Measurements from ENCODE around the gene LUC7L3. TPM values are rescaled to one million over a fixed set of nuclear protein-coding genes. Genes with fewer than 3 reads are reported as not detected.

The LUC7L3 gene
- total and polyA plus RNA-seq, 2 experiments from 2014 or later, result 69.3 to 501 TPM

DNA sequence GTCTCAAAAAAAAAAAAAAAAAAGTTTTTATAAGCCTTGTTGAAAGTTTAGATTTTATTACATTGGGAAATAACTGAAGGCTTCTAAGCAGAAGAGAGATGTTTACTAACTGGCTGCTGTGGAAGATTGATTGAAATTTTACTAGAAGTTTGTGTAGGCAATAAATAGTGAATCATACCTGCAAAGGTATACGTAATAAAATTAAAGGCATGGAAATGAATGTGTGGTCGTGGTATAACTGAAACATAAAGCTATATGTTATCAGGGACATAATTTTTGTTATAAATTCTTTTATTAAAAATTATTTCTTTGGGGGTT lies 8.7 kb downstream of the LUC7L3 start:
- no peak for ATAC-seq
- Histone ChIP-seq H3K27me3 (ENCODE audit: insufficient read depth) (no peaks in the 10 kb centered on the region), H2AFZ (no peak overlapping the region), H3K4me3 (no peak overlapping the region), H4K20me1 (replicated peaks; ENCODE audit: insufficient read depth) (peaks cover 80% of the 10 kb centered on the region), H3F3A (replicated peaks; ENCODE audit: low read depth) (no peaks in the 10 kb centered on the region), H3K4me2 (no peak overlapping the region), H3K27ac (ENCODE audit: low read depth) (no peak overlapping the region), H3K4me1 (ENCODE audit: insufficient read depth) (no peaks in the 10 kb centered on the region; the same call in 1 of the 2 replicates), H3K79me2 (replicated peaks; ENCODE audit: insufficient read depth) (peaks cover 100% of the 10 kb centered on the region), H3K36me3 (ENCODE audit: insufficient read depth) (no peaks in the 10 kb centered on the region), H3K9me2 (ENCODE audit: insufficient read depth) (no peaks in the 10 kb centered on the region)
- Mint-ChIP-seq H3K9me3 (no peaks in the 10 kb centered on the region), H3K4me1 (peaks cover 9% of the 10 kb centered on the region), H3K27ac (no peak overlapping the region), H3K4me3 (no peak overlapping the region), H3K27me3 (ENCODE audit: insufficient read depth, low read depth, poor library complexity) (no peaks in the 10 kb centered on the region), H3K36me3 (ENCODE audit: low read depth) (no peaks in the 10 kb centered on the region)
- no peak for DNase-seq (ENCODE audit: low spot score)
- TF ChIP-seq REST (IDR thresholded peaks at IDR 0.05; ENCODE audit: unreplicated experiment) (no peak), CTCF (conservative IDR thresholded peaks at IDR 0.05; ENCODE audit: low read depth in 2 of 2) (no peak), JUNB (IDR thresholded peaks at IDR 0.05; ENCODE audit: unreplicated experiment) (no peak), POLR2AphosphoS5 (IDR thresholded peaks at IDR 0.05; ENCODE audit: low read depth) (no peak), STAT1 (IDR thresholded peaks at IDR 0.05; ENCODE audit: unreplicated experiment) (no peak), ZNF114 (CRISPR knock-in tag; IDR thresholded peaks at IDR 0.05) (no peak), EZH2 (IDR thresholded peaks at IDR 0.05; ENCODE audit: low read depth, unreplicated experiment) (no peak), ZNF331 (CRISPR knock-in tag; IDR thresholded peaks at IDR 0.05; ENCODE audit: low read depth) (no peak), EZH2phosphoT487 (IDR thresholded peaks at IDR 0.05; ENCODE audit: unreplicated experiment) (no peak), NANOG (IDR thresholded peaks at IDR 0.05; ENCODE audit: borderline replicate concordance) (no peak), CREB1 (CRISPR knock-in tag; IDR thresholded peaks at IDR 0.05; ENCODE audit: low read depth) (no peak)
- TF ChIP-seq, protein P1, sequence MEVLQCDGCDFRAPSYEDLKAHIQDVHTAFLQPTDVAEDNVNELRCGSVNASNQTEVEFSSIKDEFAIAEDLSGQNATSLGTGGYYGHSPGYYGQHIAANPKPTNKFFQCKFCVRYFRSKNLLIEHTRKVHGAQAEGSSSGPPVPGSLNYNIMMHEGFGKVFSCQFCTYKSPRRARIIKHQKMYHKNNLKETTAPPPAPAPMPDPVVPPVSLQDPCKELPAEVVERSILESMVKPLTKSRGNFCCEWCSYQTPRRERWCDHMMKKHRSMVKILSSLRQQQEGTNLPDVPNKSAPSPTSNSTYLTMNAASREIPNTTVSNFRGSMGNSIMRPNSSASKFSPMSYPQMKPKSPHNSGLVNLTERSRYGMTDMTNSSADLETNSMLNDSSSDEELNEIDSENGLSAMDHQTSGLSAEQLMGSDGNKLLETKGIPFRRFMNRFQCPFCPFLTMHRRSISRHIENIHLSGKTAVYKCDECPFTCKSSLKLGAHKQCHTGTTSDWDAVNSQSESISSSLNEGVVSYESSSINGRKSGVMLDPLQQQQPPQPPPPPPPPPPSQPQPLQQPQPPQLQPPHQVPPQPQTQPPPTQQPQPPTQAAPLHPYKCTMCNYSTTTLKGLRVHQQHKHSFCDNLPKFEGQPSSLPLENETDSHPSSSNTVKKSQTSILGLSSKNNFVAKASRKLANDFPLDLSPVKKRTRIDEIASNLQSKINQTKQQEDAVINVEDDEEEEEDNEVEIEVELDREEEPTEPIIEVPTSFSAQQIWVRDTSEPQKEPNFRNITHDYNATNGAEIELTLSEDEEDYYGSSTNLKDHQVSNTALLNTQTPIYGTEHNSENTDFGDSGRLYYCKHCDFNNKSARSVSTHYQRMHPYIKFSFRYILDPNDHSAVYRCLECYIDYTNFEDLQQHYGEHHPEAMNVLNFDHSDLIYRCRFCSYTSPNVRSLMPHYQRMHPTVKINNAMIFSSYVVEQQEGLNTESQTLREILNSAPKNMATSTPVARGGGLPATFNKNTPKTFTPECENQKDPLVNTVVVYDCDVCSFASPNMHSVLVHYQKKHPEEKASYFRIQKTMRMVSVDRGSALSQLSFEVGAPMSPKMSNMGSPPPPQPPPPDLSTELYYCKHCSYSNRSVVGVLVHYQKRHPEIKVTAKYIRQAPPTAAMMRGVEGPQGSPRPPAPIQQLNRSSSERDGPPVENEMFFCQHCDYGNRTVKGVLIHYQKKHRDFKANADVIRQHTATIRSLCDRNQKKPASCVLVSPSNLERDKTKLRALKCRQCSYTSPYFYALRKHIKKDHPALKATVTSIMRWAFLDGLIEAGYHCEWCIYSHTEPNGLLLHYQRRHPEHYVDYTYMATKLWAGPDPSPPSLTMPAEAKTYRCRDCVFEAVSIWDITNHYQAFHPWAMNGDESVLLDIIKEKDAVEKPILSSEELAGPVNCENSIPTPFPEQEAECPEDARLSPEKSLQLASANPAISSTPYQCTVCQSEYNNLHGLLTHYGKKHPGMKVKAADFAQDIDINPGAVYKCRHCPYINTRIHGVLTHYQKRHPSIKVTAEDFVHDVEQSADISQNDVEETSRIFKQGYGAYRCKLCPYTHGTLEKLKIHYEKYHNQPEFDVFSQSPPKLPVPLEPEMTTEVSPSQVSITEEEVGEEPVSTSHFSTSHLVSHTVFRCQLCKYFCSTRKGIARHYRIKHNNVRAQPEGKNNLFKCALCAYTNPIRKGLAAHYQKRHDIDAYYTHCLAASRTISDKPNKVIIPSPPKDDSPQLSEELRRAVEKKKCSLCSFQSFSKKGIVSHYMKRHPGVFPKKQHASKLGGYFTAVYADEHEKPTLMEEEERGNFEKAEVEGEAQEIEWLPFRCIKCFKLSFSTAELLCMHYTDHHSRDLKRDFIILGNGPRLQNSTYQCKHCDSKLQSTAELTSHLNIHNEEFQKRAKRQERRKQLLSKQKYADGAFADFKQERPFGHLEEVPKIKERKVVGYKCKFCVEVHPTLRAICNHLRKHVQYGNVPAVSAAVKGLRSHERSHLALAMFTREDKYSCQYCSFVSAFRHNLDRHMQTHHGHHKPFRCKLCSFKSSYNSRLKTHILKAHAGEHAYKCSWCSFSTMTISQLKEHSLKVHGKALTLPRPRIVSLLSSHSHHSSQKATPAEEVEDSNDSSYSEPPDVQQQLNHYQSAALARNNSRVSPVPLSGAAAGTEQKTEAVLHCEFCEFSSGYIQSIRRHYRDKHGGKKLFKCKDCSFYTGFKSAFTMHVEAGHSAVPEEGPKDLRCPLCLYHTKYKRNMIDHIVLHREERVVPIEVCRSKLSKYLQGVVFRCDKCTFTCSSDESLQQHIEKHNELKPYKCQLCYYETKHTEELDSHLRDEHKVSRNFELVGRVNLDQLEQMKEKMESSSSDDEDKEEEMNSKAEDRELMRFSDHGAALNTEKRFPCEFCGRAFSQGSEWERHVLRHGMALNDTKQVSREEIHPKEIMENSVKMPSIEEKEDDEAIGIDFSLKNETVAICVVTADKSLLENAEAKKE (CRISPR knock-in tag; IDR thresholded peaks at IDR 0.05), result no peak
- TF ChIP-seq, protein P2, sequence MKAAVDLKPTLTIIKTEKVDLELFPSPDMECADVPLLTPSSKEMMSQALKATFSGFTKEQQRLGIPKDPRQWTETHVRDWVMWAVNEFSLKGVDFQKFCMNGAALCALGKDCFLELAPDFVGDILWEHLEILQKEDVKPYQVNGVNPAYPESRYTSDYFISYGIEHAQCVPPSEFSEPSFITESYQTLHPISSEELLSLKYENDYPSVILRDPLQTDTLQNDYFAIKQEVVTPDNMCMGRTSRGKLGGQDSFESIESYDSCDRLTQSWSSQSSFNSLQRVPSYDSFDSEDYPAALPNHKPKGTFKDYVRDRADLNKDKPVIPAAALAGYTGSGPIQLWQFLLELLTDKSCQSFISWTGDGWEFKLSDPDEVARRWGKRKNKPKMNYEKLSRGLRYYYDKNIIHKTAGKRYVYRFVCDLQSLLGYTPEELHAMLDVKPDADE (IDR thresholded peaks at IDR 0.05), result no peak

Measured in GM23338 (cell line).